Skin epidermis (tissue), 12 donors: Measurements from ENCODE around the gene TECR.

Experiments
- H3K27ac ChIP-seq, 21 experiments: fragments of 200-600 bp; sonication (generic) in 11 of 21; one replicate each; pipeline ENCODE4 v1.5.0; 2020; ENCODE audit warnings: mild to moderate bottlenecking in 3 of 21, inconsistent platforms in 2 of 21, moderate library complexity in 2 of 21
- H3K4me3 ChIP-seq, 7 experiments: fragments of 200-600 bp; sonication (generic) in 2 of 7; one replicate each; pipeline ENCODE4 v1.5.0; 2020; ENCODE audit warnings: inconsistent platforms in 2 of 7, mild to moderate bottlenecking in 2 of 7, moderate library complexity in 1 of 7

Gene TECR

DNA sequence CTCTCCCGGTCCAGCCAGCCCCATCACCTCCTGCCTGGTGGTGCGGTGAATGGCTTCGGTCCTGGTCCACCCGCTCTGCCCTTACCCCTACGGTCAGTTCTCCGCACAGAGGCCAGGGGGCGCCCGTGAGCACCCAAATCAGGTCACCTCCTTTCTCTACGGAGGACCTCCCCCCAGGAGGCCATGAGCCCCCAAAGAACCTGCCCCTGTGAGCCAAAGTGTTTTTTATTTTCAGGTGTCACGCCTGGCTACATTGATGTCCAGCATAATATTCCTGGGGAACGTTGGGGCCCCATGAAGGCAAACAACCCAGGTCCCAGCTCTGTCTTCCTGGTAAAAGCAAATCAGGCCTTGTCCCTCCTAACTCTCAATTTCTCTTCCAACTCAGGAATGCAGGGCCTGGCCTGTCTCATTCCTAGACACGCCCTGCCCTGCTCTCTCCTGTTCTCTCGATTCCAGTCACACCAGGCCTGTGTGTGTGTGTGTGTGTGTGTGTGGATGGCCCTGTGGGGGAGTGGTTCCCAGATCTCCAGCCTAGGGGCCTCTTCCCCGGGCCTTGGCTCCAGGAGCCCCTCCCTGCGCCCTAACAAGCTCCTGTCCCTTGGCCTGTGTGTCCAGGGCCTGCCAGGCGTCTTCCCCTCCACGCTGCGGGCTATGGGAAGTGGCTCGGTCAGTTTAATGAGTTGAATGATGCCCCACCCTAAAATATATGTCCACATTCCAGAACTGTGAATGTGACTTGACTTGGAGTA, 23.7 kb upstream of the TECR start:
- peak overlapping the region in 20 of 21 experiments; percentile 32 to 86 (median 76) for H3K27ac ChIP-seq

DNA sequence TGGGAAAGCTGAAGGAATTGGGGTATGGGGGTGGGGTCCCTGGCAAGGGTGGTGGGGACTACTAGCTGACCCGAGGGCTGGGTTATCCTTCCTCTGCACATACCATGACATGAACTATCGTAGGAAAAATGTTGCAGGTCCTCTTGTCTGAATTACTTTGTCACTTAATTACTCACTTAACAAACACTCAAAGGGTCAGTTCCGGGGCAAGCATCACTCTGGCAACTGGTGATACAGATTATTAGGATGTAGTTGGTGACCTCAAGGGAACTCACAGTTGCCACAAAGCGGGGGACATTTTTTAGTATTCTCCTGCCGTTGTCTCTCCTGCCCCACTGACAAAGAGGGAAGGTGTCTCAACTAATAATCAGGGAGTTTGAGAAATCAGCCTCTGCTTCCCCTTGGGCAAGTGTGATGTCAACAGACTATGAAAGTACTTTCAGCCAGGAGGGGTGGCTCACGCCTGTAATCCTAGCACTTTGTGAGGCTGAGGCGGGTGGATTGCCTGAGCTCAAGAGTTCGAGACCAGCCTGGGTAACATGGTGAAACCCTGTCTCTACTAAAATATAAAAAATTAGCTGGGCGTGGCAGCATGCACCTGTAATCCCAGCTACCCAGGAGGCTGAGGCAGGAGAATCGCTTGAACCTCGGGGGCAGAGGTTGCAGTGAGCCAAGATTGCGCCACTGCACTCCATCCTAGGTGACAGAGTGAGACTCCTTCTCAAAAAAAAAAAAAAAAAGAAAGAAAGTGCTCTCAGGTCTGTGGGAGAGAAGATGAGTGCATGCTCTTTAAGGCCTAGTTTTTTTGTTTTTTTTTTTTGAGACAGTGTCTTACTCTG, 21.5 kb upstream of the TECR start:
- Histone ChIP-seq H3K27ac (peak overlapping the region in 6 of 21 experiments; percentile 1 to 86 (median 48)), H3K4me3 (no peak overlapping the region)

More for the DNA sequence above, 23.7 kb upstream of the TECR start:
- no peak overlapping the region for H3K4me3 ChIP-seq

DNA sequence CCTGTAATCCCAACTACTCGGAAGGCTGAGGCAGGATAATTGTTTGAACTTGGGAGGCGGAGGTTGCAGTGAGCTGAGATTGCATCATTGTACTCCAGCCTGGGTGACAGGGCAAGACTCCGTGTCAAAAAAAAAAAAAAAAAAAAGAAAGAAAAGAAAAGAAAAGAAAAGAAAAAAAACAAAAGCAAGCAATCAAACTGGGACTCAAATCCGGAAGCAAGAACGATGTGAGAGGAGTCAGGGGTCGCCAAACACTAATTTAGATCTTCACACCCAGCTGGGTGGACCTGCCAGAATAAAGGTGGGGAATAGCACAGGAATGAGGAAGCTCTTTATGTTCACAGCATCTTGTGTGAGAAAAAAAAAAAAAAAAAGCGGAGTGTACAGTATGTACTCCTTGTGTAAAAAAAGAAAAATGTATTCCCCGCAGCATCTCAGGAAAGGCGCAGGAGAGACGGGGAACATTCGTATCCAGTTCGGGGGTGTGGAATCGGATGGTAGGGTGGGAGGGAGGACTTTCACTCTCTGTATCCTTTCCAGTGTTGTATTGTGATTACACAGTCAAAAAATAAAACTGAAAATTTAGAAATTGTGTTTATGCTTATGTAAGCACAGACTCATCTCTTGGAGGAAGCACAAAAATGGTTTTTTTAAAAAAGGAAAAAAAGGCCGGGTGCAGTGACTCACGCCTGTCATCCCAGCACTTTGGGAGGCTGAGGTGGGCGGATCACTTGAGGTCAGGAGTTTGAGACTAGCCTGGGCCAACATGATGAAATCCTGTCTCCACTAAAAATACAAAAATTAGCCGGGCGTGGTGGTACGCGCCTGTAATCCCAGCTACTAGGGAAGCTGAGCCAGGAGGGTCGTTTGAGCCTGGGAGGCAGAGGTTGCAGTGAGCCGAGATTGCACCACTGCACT, 18.8 kb upstream of the TECR start:
- Histone ChIP-seq H3K4me3 (no peak overlapping the region), H3K27ac (peak overlapping the region in 13 of 21 experiments; percentile 26 to 73 (median 50))

DNA sequence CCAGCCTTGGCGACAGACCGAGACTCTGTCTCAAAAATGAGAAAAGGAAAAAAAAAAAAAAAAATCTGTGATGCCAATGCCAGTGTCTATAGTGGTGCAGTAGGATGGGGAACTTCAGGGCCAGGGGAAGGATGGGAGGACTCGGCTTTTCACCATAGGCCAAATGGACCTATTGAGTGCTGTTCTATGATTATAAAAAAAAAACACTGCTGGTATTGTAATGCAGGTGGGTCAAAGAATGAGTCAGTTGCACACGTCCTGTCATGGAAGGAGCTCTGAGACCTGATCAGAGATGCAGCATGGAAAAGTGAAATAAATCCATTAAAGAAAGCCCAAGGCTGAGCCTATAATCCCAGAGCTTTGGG, 18.2 kb upstream of the TECR start:
- H3K4me3 ChIP-seq, result no peak overlapping the region
- H3K27ac ChIP-seq, result peak overlapping the region in 6 of 21 experiments; percentile 12 to 63 (median 38)

DNA sequence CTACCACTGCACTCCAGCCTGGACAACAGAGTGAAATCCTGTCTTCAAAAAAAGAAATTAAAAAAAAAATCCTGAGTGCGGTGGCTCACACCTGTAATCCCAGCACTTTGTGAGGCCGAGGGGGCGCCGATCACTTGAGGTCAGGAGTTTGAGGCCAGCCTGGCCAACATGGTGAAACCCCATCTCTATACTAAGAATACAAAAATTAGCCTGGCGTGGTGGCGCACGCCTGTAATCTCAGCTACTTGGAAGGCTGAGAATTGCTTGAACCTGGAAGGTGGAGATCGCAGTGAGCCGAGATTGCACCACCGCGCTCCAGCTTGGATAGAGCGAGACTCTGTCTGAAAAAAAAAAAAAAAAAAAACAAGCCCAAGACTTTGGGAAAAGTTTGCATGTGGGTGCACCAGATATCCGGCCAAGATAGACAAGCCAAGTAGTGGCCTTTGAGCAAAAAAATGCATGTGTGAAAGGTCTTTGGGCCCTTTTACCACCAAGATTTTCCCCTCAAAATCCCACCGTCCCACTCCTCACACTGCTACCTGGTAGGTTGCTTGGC, 16.9 kb upstream of the TECR start:
- no peak overlapping the region for H3K27ac ChIP-seq

DNA sequence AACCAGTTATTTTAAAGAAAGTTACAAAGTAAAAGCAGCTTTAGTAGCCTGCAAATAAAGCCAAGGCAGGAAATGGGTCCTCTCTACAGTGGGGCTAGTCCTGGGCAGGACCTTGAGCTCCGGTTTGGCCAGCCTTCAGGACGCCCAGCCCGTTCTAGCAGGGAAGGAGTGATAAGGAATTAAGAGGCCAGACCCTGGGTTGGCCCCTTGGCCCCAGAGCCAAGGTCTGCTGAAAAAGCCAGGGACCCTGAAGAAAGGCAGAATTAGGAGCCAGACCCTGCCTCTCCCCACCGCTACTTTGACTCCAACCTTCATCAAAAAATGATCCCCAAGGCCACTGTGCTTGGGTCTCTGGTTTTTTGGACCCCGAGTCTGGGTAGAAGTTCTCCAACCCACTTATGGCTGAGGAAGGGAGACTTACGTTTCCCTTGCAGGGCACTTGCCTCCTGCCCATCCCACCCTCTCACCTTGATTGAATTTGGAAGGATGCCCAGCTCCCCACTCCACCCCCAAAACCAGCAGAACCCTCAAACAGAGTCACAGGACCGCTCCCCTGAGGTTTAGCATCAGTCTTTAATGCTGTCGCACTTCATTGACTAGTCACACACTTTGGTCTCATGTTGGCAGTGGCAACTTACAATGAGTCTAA, 15.1 kb upstream of the TECR start:
- H3K27ac ChIP-seq, result peak overlapping the region in 1 of 21 experiments; percentile 32
- no peak overlapping the region for H3K4me3 ChIP-seq

More for the DNA sequence above, 16.9 kb upstream of the TECR start:
- H3K4me3 ChIP-seq, result no peak overlapping the region

DNA sequence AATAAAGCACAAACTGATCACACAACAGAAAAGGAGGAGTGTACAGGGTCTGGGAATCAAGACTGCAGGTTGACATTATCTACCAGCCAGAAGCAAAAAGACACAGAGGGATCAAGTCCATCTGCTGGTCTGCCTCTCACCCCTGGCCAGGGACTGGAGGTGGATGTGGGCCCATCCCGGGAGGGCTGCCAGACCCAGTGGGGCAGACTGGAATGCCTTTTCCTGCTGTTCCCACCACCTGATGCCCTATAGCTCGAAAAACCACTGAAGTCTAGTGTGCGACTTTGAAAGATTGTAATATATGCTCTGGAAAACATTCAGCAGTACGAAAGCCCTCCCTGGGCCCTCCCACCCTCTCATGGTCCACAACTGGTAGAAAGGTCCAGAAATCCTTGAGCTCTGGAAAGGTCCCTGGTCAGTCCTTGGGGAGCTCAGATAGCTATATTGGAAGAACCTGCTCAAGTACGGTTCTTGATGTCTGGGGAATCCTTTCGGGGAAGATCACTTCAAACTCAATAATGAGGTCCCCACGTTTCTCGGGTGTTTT, 13.8 kb upstream of the TECR start:
- Histone ChIP-seq H3K27ac (peak overlapping the region in 9 of 21 experiments; percentile 26 to 98 (median 95)), H3K4me3 (peak overlapping the region; percentile 57 to 99 (median 96))

DNA sequence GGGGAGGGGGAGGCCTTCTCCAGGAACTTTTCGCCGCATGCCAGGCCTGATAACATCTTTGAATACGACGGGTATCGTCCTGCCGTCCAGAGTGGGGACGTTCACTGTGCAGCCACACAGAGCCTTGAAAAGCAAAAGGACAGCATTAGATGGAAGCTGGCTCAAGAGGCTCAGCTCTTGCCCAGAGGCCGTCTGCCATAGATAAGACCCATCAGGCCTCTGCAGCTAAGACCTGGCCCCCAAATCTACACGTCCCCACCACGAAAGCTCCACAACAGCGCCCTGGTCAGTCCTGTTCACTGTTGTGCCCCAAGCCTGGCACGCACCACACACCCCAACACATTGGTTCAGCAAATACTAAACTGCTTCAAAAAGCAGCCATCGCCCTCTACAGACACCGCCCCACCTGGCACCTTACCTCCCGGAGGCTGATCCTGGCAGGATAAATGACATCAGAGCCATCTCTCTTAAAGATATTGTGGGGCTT, 13.3 kb upstream of the TECR start:
- Histone ChIP-seq H3K4me3 (peak overlapping the region; percentile 57 to 99 (median 96)), H3K27ac (peak overlapping the region in 12 of 21 experiments; percentile 26 to 99 (median 98))

DNA sequence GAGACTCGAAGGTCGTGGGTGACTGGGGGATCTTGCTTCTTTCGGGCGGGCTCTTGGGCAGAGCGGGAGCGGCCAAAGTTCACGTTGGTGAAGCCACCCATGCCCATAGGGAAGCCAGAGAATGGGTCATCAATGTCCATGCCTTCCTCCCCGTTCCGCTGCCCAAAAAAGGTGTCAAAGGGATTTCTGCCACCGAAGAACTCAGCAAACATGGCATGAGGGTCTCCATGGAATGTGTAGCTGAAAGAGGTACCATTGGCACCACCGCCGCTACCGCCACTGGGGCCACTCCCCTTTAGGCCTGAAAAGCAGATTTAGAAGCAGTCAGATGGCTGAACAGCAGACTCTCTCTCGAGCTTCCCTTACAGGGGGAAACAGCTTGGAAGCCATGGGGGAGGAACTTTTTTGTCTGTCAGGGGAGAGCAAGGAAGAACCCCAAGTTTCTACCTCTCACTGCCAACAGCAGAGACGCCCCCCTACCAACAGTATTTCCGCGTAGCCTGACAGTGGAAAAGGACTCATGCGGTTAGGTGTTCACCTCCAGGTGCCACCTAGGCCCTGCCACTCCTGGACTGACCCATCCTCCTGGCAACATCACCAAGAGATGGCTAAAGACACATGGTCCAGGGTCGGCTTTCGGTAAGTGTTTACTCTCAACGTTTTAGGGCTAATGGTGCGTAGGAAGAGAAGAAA, 12.5 kb upstream of the TECR start:
- Histone ChIP-seq H3K27ac (peak overlapping the region in 20 of 21 experiments; percentile 81 to 99 (median 97)), H3K4me3 (peak overlapping the region; percentile 57 to 99 (median 96))

DNA sequence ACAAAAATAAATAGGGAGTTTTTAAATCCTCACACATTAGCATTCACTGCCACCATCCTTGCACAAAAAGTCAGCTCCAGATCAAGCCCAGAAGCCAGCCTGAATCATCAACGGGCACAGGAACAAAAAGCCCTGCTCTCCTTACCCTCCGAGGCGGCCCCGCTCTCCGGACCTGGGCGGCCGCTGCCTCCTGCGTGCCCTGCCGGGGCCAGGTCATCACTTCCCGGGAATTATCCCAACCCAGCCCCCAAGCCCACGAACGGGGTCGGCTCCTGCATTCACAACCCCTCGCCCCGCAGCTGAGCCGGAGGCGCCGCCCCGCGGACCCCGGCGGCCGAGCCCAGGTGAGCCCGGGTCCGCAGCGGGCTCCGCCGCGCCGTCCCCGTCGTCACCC, 12.0 kb upstream of the TECR start:
- Histone ChIP-seq H3K27ac (peak overlapping the region; percentile 81 to 99 (median 97)), H3K4me3 (peak overlapping the region; percentile 57 to 99 (median 96))

DNA sequence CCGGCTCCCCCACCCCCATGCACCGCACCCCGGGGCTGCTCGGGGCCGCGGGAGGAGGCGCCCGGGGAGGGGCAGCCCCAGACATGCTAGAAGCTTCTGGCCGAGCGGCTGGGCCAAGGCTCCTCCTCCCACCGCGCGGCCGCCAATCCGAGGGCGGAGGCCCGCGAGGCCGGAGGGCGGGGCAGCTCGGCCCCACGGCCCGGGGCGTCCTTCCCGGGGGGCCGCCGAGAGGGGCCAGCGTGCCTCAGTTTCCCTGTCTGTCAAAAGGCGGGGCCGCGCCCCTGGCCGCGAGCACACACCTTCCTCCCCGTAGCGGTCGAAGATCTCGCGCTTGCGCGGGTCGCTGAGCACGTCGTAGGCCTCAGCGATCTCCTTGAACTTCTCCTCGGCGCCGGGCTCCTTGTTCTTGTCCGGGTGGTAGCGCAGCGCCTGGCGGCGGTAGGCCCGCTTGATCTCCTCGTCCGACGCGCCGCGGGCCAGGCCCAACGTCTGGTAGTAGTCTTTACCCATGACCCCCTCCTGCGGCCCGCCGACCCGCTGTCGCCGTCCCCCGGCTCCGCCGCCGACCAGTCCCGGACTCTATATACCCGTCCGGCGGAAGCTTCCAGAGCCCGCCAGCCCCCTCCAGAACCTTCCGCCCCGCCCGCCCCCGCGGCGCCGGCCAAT, 11.4 kb upstream of the TECR start, which contains the start of gene DNAJB1:
DNAJB1 (minus strand) TSS at position 558 of the 666 bp plus-strand sequence; CDS start at position 510, 48 bp downstream.
- peak within 1 kb of the TSS; percentile 57 to 99 (median 96) for H3K4me3 ChIP-seq
- peak within 1 kb of the TSS; percentile 81 to 99 (median 97) for H3K27ac ChIP-seq

DNA sequence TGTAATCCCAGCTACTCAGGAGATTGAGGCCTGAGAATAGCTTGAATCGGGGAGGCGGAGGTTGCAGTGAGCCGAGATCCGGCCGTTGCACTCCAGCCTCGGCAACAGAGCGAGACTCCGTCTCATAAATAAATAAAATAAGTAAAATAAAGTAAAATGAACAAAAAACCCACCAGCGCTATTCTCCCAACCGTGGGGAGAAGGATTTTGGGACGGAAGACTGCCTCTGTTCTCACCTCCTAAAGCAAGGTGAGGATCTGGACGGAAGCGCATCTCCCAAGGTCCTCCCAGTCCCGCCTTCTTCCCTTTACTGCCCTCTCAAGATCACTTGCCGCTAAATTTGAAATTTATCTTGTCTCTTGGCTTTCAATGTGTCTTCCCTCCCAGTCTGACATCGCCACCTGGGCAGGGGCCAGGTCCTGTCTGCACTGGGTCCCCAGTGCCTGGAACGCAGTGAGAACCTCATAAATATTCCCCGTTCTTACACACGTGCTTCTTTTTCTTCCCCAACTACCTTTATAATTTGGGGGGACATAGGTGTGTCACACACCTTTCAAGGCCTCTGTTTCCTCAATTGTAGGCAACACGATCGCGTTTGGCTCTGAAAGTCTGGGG, 10.0 kb upstream of the TECR start:
- peak overlapping the region in 1 of 7 experiments; percentile 98 for H3K4me3 ChIP-seq
- peak overlapping the region in 20 of 21 experiments; percentile 74 to 99 (median 91) for H3K27ac ChIP-seq

DNA sequence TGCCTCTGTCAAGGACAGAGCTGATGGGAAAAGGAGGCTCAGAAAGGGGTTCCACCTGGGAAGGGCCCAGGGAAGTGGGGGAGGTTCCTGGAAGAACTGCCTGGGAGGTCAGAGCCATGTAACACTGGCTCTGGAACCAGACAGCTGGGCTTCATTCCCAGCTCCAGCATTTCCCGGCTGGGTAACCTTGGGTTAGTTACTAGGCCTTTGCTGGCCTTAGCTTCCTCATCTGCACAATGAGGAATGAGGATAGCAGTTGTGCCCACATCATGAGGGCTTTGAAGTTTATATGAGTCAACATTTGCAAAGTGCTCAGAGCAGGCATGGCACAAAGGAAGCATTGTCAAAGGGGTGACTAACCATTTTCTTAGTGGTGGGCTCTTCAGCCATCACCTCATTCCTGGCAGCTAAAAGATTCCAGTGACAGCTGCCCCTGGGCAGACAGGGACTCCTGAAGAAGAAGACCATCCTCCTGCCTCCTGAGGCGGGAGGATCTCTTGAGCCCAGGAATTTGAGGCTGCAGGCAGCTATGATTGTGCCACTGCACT, 9.5 kb upstream of the TECR start:
- peak overlapping the region in 19 of 21 experiments; percentile 7 to 99 (median 91) for H3K27ac ChIP-seq
- no peak overlapping the region for H3K4me3 ChIP-seq

DNA sequence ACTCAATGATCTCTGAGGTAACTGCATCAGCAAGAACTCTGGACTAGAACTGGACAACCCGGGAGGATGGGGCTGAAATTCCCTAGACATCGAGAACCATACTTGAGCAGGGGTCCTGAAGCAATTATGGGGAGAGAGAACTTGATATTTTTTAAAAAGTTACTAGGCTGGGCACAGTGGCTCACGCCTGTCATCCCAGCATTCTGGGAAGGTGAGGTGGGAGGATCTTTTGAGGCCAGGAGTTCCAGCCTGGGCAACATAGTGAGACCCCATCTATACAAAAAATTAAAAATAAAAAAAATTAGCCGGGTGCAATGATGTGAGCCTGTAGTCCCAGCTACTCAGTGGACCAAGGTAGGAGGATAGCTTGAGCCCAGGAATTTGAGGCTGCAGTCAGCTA, 8.9 kb upstream of the TECR start:
- Histone ChIP-seq H3K4me3 (no peak overlapping the region), H3K27ac (peak overlapping the region in 17 of 21 experiments; percentile 7 to 99 (median 91))

DNA sequence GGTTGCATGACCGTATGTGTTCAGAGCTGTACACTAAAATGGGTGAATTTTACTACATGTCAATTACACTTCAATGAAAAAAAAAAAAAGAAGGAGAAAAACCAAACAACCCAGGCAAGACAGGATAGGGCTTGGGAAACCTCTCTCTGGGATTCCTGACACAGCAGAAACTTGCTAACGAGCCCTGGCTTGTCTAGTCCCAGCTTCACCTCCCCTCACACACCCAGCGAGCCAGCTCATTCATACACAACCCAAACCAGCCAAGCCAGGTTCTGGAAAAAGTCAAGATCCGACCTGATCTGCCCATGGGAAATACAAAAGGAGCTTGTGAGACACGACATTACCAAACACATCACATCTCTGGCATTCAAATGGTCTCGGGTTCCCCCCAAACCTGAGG, 3.7 kb upstream of the TECR start:
- Histone ChIP-seq H3K4me3 (peak overlapping the region in 1 of 7 experiments; percentile 10), H3K27ac (peak overlapping the region in 20 of 21 experiments; percentile 39 to 97 (median 84))

DNA sequence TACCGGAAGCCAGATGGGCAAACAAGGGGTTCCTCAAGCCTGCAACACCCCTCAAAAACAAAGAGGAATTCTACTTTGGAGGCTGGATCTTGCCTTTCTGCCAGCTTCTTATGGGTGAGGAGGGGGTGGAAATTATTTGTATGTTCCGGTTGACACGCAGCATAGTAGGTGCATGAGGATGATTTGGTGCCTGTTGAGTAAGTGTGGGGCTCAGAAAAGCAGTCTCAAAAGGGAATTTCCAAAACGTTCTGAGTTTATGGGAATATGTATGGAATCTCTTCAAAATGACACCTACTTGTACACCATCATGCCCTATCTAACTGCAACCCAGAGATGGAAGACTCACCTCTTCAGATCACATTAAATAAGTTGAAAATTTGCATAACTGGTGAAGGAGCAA, 3.0 kb upstream of the TECR start:
- Histone ChIP-seq H3K27ac (peak overlapping the region in 20 of 21 experiments; percentile 39 to 94 (median 83)), H3K4me3 (peak overlapping the region in 1 of 7 experiments; percentile 10)
